HG02870 (cell line): ENCODE measurements around the gene KCNIP1.
"Not testable (repeated sequence)": the region's sequence is repeated elsewhere in the genome, so short reads cannot be mapped to it uniquely, and the experiment has no call there.

ENCODE experiments used
- ATAC-seq: cut with Tn5 transposase; IDR thresholded peaks from one replicate; pipeline ENCODE4 v1.9.1; 2021; ENCODE audit warnings: mild to moderate bottlenecking, moderate library complexity; ENCODE audit not compliant: unreplicated experiment

KCNIP1 gene

DNA sequence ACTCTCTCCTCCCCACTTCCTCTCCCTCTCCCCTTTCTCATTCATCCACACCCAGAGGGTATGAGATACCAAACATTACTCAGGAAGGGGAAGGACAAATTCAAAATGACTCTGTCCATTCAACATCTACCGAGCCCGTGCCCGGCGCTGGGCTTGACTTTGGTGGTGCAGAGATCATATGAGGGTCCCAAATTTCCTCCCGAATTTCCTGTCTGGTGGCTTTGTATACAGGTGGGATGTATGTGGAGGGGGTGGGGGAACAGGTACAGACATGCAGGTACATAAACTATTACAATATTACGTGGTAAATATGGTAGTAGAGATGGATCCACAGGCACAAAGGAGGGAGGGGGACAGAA lies 257.9 kb downstream of the KCNIP1 start:
- ATAC-seq = no peak

DNA sequence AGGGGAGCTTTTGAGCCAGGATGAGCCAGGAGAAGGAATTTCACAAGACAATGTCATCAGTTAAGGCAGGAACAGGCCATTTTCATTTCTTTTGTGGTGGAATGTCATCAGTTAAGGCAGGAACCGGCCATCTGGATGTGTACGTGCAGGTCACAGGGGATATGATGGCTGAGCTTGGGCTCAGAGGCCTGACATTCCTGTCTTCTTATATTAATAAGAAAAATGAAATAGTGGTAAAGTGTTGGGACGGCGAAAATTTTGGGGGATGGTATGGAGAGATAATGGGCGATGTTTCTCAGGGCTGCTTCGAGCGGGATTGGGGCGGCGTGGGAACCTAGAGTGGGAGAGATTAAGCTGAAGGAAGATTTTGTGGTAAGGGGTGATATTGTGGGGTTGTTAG lies 258.5 kb downstream of the KCNIP1 start:
- not testable (repeated sequence) for ATAC-seq

DNA sequence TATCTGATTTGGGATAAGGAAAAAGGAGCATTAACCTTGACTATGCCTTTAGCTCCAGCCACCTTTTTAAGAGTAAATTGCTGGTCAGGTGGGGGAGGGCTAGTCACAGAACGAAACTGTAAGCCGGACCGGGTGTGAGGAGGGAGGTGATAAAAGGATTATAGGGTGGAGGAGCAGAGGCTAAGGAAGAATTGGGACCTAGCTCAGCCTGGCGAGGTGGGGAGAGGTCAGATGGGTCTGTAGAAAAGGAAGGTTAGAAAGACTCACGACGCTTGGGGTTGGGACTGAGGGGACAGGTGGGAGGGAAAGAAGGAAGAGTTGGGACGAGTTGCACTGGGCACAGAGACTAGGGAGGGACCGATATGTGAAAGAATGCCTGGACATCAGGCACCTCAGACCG lies 262.0 kb downstream of the KCNIP1 start:
- not testable (repeated sequence) for ATAC-seq

GRCh38 chr5:170769246-170769645 lies 265.4 kb downstream of the KCNIP1 start:
- no peak for ATAC-seq

- ATAC-seq = no peak
Observed at GRCh38 chr5:170769898-170770416, 266.1 kb downstream of the KCNIP1 start.

DNA sequence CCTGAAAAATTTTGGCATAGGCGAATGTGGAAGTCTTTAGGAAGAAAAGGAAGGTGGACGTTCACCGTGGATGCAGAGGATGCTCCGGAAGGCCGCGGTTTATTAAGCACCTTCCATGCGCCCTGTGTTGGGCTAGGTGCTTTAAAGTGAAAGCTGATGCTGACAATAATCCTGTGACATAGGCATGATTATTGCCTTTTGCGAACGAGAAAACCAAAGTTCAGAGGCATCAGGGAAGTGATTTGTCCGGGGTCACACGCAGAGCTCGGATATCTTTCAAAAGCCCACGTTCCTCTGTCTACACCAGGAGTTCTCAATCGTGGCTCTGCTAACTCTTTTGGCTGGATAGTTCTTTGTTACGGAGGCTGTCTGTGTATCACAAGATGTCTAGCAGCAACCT lies 267.7 kb downstream of the KCNIP1 start:
- ATAC-seq = no peak

GRCh38 chr5:170773024-170773985 lies 269.5 kb downstream of the KCNIP1 start:
- no peak for ATAC-seq

GRCh38 chr5:170774831-170775230 lies 271.0 kb downstream of the KCNIP1 start:
- no peak for ATAC-seq

- no peak for ATAC-seq
Observed at GRCh38 chr5:170781946-170782345, 278.1 kb downstream of the KCNIP1 start.

- ATAC-seq = no peak
Observed at GRCh38 chr5:170782438-170782837, 278.6 kb downstream of the KCNIP1 start.

GRCh38 chr5:170783498-170784247 lies 279.9 kb downstream of the KCNIP1 start, which contains the start of gene GABRP:
Gene GABRP (plus strand): TSS chr5:170783725. CDS start chr5:170788616, 4,891 bp downstream.
- no peak for ATAC-seq

DNA sequence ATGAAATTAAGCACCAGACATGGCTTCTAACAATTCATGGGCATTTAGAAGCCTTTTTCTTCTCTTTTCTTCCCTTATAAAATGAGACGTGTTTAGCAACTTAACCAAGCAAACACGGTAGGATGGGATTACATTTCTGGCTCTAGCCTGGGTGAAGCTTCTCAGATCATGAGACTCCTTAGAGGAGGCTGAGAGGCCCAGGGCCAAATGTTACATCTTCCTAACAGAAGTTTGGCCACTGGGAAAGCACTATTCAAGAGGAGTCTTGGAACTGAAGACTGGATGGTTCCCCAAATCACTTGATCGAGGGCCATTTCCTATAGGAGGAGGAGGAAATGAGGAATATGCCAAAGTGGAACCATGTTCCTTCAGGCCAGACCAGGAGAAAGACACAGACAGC lies 281.6 kb downstream of the KCNIP1 start:
- no peak for ATAC-seq
